ENCODE data around the gene TRAF4.
A peak's percentile ranks its signal among the peaks of the same experiment; 100 is the strongest.
"Not testable (repeated sequence)": the region's sequence is repeated elsewhere in the genome, so short reads cannot be mapped to it uniquely, and the experiment has no call there.

Gene TRAF4

DNA sequence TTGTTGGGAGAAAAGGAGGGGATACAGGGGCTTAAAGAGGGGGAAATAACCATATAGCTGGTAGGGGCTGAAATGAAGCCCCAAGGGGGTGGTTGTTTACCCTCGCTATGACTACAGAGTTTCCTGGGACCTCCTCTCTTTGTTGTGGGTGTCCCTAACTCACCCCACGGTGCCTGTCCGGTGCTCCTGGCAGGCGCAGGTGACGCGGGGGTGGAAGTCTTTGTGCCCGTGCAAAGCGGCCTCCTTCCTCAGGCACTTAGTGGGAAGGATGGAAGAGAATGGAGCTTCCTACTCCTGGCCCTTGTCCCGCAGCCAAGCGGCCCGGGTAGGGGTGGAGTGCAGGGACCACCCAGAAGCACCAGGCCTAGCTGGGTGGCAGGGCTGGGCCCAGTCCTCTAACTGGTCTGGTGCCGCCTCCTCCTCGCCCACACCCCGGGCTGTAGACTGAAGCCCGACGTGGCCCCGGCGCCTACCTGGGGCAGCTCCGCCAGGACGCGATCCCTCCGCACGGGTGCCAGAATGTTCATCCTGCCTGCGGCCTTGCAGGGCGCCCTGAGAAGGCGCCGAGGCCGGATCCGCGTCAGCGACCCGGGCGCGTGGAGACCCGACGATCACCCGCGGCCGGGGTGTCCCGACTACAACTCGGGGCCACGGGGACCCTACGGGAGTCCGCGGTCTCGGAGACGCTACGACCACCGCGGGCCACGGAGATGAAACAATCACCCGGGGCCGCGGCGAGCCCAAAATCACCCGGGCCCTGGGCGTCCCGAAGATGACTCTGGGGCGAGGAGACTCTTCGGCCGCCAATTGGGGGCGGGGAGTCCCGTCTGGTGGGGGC is 26.9 kb upstream of the TRAF4 start:
- peak; percentile 80 for DNase-seq

- peak; percentile 99 for DNase-seq
Observed at GRCh38 chr17:28717578-28718332, 26.1 kb upstream of the TRAF4 start, which contains the start of gene RAB34. RAB34 (minus strand) TSS chr17:28717868; CDS start chr17:28717266, 602 bp downstream.

GRCh38 chr17:28718333-28719020 is 25.3 kb upstream of the TRAF4 start:
- DNase-seq = no peak

DNA sequence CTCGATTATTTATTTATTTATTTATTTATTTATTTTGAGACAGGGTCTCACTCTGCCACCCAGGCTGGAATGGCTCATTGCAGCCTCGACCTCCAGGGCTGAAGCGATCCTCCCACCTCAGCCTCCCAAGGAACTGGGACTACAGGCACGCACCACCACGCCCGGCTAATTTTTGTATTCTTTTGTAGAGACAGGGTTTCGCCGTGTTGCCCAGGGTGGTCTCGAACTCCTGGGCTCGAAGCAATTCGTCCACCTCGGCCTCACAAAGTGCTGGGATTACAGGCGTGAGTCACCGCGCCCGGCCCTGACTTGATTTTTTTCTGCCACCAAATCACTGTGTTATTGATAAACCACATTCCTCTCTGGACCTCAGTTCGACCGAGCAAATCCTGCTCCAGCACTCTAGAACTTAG is 24.8 kb upstream of the TRAF4 start:
- no peak for DNase-seq

GRCh38 chr17:28720247-28720996 is 23.4 kb upstream of the TRAF4 start:
- no peak for DNase-seq

GRCh38 chr17:28720997-28721329 is 22.8 kb upstream of the TRAF4 start:
- not testable (repeated sequence) for DNase-seq

DNA sequence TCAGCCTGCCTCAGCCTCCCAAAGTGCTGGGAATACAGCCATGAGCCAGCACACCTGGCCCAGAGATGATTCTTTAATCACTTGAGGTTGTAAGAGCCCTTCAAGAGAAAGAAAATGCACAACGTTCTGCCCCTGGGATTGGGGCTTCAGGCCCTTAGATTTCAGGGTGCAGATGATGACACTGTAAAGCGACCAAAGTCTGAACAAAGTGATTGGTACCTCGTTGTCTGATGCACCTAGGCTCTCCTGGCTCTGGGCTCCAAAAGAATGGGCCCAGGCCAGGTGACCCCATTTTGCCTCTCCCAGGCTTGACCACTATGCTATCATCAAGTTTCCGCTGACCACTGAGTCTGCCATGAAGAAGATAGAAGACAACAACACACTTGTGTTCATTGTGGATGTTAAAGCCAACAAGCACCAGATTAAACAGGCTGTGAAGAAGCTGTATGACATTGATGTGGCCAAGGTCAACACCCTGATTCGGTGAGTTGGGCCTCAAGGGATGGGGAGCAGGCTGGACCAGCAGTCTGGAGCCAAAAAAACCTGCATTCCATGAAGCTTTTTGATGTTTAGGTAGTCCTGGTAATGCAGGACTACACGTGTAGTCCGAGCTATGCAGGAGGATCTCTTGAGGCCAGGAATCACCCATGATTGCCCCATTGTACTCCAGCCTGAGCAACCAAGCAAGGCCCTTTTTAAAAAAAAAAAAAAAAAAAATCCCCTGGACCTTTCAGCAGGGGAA is 21.2 kb upstream of the TRAF4 start:
- DNase-seq = no peak

DNA sequence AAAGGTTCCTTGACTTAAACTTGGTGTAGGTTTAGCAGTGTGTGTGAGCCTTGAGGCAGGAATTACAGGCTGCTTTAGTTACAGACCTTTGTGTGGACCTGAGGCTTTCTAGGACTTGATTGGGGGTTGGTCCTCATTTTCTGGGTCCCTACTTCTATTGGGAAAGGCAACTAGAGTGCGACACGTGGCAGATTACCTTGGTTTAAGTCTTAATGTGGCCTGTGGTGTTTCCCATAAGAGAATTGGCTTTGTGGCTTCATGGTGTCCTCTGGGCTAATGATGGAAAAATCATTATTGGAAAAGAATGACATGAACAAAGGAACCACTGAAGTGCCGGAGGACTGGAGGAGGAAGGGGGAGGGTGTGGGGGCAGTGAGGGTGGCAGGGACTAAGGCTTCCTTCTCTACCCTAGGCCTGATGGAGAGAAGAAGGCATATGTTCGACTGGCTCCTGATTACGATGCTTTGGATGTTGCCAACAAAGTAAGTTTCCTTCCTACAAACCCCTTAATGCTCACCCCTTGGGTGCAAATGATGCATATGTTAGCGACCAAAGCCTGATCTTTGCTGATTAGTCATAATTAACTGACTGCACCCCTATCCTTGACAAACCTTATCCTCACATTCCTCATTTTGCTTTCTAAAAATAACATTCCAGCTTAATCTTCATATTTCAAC is 20.5 kb upstream of the TRAF4 start:
- no peak for DNase-seq

GRCh38 chr17:28723836-28724499 is 19.8 kb upstream of the TRAF4 start:
- not testable (repeated sequence) for DNase-seq

GRCh38 chr17:28724500-28725165 is 19.2 kb upstream of the TRAF4 start:
- no peak for DNase-seq

DNA sequence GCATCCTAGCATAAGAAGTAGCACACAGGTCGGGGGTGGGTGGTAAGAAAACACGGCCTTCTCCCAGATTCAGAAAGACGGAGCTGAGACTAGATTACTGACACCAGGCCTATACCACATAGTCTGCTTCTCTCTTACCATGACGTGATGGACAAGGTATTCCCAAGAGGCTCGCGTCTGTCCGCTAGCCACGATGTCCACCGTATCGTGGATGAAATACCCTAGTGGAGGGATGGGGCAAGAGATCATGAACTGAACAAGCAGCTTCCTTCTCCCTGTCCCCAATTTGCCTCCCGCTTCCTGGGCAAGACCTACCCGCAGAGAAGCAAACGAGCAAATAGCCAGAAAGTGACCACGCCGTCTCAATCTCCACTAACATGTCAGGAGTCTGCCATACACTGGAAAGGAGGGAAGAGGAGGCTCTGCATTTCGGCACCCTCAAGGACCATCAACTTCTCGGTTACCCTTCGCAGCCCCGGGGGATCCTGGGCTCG is 18.6 kb upstream of the TRAF4 start:
- DNase-seq = peak; percentile 93

- peak; percentile 98 for DNase-seq
Observed at GRCh38 chr17:28725660-28726225, 18.1 kb upstream of the TRAF4 start.

DNA sequence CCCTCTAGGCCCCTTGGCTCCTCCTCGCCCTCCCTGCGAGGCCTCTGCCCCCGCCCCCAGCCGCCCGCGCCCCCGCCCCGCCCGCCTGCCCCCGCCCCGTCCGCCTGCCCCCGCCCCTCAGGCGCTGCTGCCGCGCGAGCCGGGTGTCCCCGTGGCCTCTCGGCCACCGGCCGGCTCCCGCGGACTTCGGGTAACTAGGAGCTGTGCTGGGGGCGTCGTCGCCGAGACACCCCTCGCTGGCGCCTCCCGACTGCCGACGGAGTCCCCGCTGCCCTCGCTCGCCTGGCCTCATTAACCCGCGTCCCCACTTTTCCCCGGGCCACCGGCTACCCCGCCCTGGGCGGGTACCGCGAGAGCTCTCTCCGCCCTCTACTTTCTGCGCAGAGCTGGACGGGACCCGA is 17.6 kb upstream of the TRAF4 start, which contains the start of gene TLCD1:
TLCD1 (minus strand) TSS at position 8 of the 401 bp plus-strand sequence. CDS start 136 bp downstream, outside the sequence.
- no peak for DNase-seq

DNA sequence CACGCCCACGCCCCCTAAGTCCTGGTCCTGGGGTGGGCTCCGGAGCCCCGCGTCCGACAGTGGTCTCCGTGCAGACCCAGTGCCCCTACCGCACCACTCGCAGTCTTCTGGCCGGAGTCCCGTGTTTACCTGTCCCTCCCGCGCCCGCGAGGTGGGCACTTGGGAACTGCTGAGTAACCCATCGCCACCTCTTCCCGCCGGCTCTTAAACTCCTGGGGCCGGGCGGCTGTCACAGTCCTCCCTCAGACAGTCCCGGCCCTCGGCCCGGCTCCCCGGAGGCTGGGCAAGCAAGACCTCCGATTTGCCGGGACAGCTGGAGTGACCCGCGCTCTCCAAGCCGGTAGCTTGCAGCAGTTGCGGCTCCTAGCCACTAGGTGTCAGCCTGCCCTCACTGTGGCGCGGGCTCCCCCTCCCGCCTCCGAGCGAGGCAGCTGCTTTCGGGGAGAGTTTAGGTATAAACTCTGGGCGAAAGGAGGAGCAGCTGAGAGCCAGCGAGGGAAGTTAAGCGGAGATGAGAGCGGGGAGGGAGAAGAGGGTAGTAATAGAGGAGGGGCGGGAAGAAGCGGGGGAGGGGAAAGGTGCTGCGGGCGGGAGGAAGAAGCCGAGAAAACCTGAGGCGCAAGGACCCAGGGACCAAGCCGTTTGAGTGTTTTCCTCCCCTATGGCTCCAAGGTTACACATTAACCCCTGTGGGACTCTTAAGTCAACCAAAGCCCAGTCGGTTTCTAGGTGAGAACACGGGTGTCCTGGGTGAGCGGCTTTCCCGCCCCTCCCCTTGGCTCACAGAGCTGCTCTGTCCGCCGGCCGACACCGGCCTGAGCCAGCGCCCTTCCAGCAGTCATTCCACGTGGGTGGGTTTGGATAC is 17.0 kb upstream of the TRAF4 start:
- DNase-seq = peak; percentile 99

- DNase-seq = peak; percentile 96
Observed at GRCh38 chr17:28728364-28729200, 15.2 kb upstream of the TRAF4 start, which contains the start of gene NEK8. NEK8 (plus strand) TSS chr17:28728788; CDS start chr17:28728814, 26 bp downstream.

DNA sequence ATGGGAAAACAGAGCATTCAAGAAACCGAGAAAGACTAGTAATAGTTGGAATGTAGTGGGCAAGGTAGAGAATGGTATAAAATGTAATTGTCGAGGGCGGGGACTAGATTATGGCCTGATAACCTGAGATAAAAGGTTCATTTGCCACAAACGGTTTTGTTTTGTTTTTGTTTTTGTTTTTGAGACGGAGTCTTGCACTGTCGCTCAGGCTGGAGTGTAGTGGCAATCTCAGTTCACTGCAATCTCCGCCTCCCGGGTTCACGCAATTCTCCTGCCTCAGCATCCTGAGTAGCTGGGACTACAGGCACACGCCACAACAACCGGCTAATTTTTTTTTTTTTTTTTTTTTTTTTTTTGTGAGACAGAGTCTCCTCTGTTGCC is 13.9 kb upstream of the TRAF4 start:
- DNase-seq = no peak

DNA sequence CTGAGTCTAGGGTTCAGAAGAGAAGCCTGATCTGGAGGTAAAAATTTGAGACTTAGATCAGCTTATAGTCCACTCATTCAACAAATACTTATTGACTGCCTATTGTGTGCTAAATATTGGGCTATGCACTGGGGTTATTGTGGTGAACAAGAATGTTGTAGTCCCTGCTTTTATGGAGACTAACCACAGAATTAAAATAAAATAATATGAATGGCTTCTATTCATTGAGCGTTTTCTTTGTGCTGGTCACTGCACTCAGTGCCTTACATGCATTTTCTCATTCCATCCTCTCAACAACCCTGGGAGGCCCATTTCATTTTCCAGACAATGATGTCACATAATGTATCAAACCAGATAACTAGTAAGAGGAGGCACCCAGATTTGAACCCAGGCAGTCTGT is 10.5 kb upstream of the TRAF4 start:
- DNase-seq = no peak

All from islet precursor cell (in vitro differentiated cells).